Mucosa of descending colon (tissue), 3 donors: ENCODE data around the gene INSC. TPM values are rescaled to one million over a fixed set of nuclear protein-coding genes. Genes with fewer than 3 reads are reported as not detected.
A peak's percentile ranks its signal among the peaks of the same experiment; 100 is the strongest.

Experiments
- ATAC-seq: fragments of 200-7000 bp; cut with Tn5 transposase; one replicate; pipeline ENCODE4 v1.9.1; 2020; ENCODE audit warnings: mild to moderate bottlenecking, moderate library complexity
- DNase-seq, 3 donors: peaks; one replicate each; pipeline ENCODE4 v3.0.0-alpha.2; 2020
- H3K36me3 ChIP-seq: fragments of 200-600 bp; one replicate; pipeline ENCODE4 v1.8.0; 2021; ENCODE audit warnings: low read depth, mild to moderate bottlenecking
- H3K4me1 ChIP-seq: fragments of 200-600 bp; one replicate; pipeline ENCODE4 v1.8.0; 2021; ENCODE audit warnings: low read depth, mild to moderate bottlenecking
- H3K4me3 ChIP-seq: fragments of 200-600 bp; one replicate; pipeline ENCODE4 v1.8.0; 2021; ENCODE audit warnings: mild to moderate bottlenecking
- H3K9me3 ChIP-seq: fragments of 200-600 bp; one replicate; pipeline ENCODE4 v1.8.0; 2021; ENCODE audit warnings: mild to moderate bottlenecking
- CTCF ChIP-seq: fragments of 200-600 bp; IDR thresholded peaks from one replicate; pipeline ENCODE4 v1.8.0; 2022; ENCODE audit warnings: antibody characterized with exemption, mild to moderate bottlenecking
- intact Hi-C, 2 donors: fragments of 100-400 bp; cut with DNase I in 1 of 2; cut with micrococcal nuclease in 1 of 2; formaldehyde crosslinking; loops; one replicate each; pipeline versions ENCODE4 v1.11.0 to v1.11.1; 2022; cut with DNase I, micrococcal nuclease
- total RNA-seq, 3 donors: library from RNA; stranded (reverse); fragmentation: NEBNext Ultra II Directional in 2 of 3; extraction: Animal tissue kit (Norgen Biotek cat#: 25700) in 2 of 3; gene quantifications; one replicate each; pipeline versions ENCODE4 v1.2.1 to v1.2.4, GENCODE V29; 2021 to 2023
- donor health status: DM: no; HTN: no; CAD: no; lungs with moderate emphysema.
- donor health status: DM: no; HTN: no; CAD: no.
- donor health status: DM: no; HTN: yes; CAD: no.

INSC gene
- total RNA-seq, 3 donors from 2014 or later: 1.4 to 4.2 (median 2.6) TPM

- Histone ChIP-seq H3K4me1 (no peaks in the 10 kb centered on the region), H3K36me3 (no peaks in the 10 kb centered on the region), H3K4me3 (no peak overlapping the region), H3K9me3 (no peaks in the 10 kb centered on the region)
- ATAC-seq (no peak), DNase-seq (no peak)
- TF ChIP-seq CTCF: no peak
- intact Hi-C loops: no loop called here
Observed at GRCh38 chr11:15119352-15119751, 4.6 kb downstream of the INSC start.

GRCh38 chr11:15119826-15120225 lies 5.1 kb downstream of the INSC start:
- peak; percentile 62 for ATAC-seq
- intact Hi-C loops: no loop called here
- no peak for TF ChIP-seq CTCF
- no peaks in the 10 kb centered on the region for H3K9me3 ChIP-seq
- H3K4me3 ChIP-seq: no peak overlapping the region
- H3K36me3 ChIP-seq: no peaks in the 10 kb centered on the region
- DNase-seq: no peak
- no peaks in the 10 kb centered on the region for H3K4me1 ChIP-seq

- Histone ChIP-seq H3K9me3 (no peaks in the 10 kb centered on the region), H3K4me3 (no peak overlapping the region), H3K4me1 (no peaks in the 10 kb centered on the region), H3K36me3 (no peaks in the 10 kb centered on the region)
- no peak for TF ChIP-seq CTCF
- ATAC-seq: no peak
- DNase-seq: no peak
- intact Hi-C loops: no loop called here
Observed at GRCh38 chr11:15123849-15124248, 9.1 kb downstream of the INSC start.

GRCh38 chr11:15124528-15124927 lies 9.8 kb downstream of the INSC start:
- ATAC-seq (no peak), DNase-seq (no peak)
- Histone ChIP-seq H3K36me3 (no peaks in the 10 kb centered on the region), H3K4me1 (no peaks in the 10 kb centered on the region), H3K9me3 (no peaks in the 10 kb centered on the region), H3K4me3 (no peak overlapping the region)
- TF ChIP-seq CTCF: no peak
- intact Hi-C loops: no loop called here

GRCh38 chr11:15127341-15127740 lies 12.6 kb downstream of the INSC start:
- no peak for TF ChIP-seq CTCF
- DNase-seq: no peak
- Histone ChIP-seq H3K4me3 (no peak overlapping the region), H3K9me3 (no peaks in the 10 kb centered on the region), H3K4me1 (no peaks in the 10 kb centered on the region), H3K36me3 (no peaks in the 10 kb centered on the region)
- intact Hi-C loops: no loop called here
- no peak for ATAC-seq

- no peaks in the 10 kb centered on the region for H3K36me3 ChIP-seq
- H3K4me1 ChIP-seq: no peaks in the 10 kb centered on the region
- ATAC-seq: no peak
- H3K9me3 ChIP-seq: no peaks in the 10 kb centered on the region
- no peak overlapping the region for H3K4me3 ChIP-seq
- intact Hi-C loops: no loop called here
- TF ChIP-seq CTCF: no peak
- DNase-seq: no peak
Observed at GRCh38 chr11:15128621-15129020, 13.9 kb downstream of the INSC start.
